ENCODE results near the gene TSR3. TPM values are rescaled to one million over a fixed set of nuclear protein-coding genes. Genes with fewer than 3 reads are reported as not detected.
"Not testable (repeated sequence)": the region's sequence is repeated elsewhere in the genome, so short reads cannot be mapped to it uniquely, and the experiment has no call there.

The TSR3 gene
- total RNA-seq, 4 donors from 2014 or later, result 42.4 to 78.5 (median 61.9) TPM

GRCh38 chr16:1331712-1332617, 19.7 kb downstream of the TSR3 start:
- DNase-seq (ENCODE audit: low spot score) (no peak), ATAC-seq (ENCODE audit: low FRiP score) (no peak)
- TF ChIP-seq, protein P1, sequence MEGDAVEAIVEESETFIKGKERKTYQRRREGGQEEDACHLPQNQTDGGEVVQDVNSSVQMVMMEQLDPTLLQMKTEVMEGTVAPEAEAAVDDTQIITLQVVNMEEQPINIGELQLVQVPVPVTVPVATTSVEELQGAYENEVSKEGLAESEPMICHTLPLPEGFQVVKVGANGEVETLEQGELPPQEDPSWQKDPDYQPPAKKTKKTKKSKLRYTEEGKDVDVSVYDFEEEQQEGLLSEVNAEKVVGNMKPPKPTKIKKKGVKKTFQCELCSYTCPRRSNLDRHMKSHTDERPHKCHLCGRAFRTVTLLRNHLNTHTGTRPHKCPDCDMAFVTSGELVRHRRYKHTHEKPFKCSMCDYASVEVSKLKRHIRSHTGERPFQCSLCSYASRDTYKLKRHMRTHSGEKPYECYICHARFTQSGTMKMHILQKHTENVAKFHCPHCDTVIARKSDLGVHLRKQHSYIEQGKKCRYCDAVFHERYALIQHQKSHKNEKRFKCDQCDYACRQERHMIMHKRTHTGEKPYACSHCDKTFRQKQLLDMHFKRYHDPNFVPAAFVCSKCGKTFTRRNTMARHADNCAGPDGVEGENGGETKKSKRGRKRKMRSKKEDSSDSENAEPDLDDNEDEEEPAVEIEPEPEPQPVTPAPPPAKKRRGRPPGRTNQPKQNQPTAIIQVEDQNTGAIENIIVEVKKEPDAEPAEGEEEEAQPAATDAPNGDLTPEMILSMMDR (IDR thresholded peaks at IDR 0.05), result no peak

- ATAC-seq (ENCODE audit: low FRiP score), result no peak
- TF ChIP-seq, protein P1 (IDR thresholded peaks at IDR 0.05), result no peak
- no peak for DNase-seq (ENCODE audit: low spot score)
Measured at GRCh38 chr16:1330931-1331711, 20.6 kb downstream of the TSR3 start.

DNA sequence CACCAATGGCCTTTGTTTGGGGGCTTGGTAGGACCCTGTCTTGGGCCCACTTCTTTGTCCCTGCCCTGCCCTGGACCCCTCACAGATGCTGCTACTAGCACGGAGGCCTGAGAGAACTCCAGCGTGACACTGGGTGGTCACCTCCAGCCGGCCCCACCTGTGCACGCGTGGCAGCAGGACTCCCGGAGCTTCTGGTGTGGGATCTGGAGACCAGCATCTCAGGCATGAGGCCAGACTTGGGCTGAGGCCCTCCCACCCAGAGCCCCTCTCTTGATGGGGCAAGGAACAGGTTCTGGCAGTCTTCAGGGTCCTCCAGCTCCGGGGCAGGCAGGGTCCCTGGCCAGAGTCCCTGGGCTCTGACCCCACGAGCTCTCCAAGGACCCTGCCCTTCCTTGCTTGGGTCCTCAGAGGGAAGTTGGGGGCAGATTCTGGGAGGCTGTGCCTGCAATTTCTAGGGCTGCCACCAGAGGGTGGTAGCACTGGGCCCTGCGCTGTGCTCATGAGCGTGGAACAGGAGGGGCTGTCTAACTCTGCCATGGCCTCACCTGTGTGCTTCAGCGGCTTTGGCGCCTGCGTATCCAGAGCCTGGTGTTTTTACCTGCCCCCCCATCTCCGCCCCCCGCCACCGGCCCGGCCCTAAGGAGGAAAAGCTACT, 21.3 kb downstream of the TSR3 start:
- TF ChIP-seq, protein P1 (IDR thresholded peaks at IDR 0.05), result no peak
- ATAC-seq (ENCODE audit: low FRiP score) (no peak), DNase-seq (ENCODE audit: low spot score) (no peak)

GRCh38 chr16:1328961-1329360, 22.7 kb downstream of the TSR3 start:
- ATAC-seq (ENCODE audit: low FRiP score), result not testable (repeated sequence)

DNA sequence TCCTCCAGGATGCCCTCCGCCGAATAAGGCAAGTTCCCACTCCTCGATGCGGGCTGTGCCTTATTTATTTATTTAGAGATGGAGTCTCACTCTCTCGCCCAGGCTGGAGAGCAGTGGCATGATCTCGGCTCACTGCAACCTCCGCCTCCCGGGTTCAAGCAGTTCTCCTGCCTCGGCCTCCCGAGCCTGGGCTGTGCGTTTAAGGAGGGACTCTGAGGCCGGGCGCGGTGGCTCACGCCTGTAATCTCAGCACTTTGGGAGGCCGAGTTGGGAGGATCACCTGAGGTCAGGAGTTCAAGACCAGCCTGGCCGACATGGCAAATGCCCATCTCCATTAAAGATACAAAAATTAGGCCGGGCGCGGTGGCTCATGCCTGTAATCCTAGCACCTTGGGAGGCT, 23.5 kb downstream of the TSR3 start:
- ATAC-seq (ENCODE audit: low FRiP score); DNase-seq (ENCODE audit: low spot score): not testable (repeated sequence)

More at GRCh38 chr16:1328961-1329360, 22.7 kb downstream of the TSR3 start:
- DNase-seq (ENCODE audit: low spot score), result not testable (repeated sequence)

- no peak for DNase-seq (ENCODE audit: low spot score)
- no peak for ATAC-seq (ENCODE audit: low FRiP score)
- TF ChIP-seq, protein P1 (IDR thresholded peaks at IDR 0.05), result no peak
Measured at GRCh38 chr16:1327619-1327947, 24.1 kb downstream of the TSR3 start.

- DNase-seq (ENCODE audit: low spot score), result no peak
- no peak for ATAC-seq (ENCODE audit: low FRiP score)
- TF ChIP-seq, protein P1 (IDR thresholded peaks at IDR 0.05), result no peak
Measured at GRCh38 chr16:1326946-1327618, 24.6 kb downstream of the TSR3 start.

All from omental fat pad (tissue), 4 donors.